Measurements from ENCODE around the gene SERHL2.
"Not testable (repeated sequence)": the region's sequence is repeated elsewhere in the genome, so short reads cannot be mapped to it uniquely, and the experiment has no call there.

DNA sequence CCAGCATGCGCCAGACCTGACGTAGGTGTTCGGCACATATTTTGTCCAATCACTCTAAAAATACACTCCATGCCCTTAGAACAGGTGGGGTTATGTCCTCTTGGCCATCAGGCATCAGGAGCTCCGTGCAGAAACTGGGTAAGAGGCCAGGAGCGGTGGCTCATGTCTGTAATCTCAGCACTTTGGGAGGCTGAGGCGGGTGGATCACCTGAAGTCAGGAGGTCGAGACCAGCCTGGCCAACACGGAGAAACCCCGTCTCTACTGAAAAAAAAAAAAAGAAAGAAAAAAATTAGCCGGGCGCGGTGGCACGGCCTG lies 62.1 kb downstream of the SERHL2 start:
- TF ChIP-seq POLR2A (IDR thresholded peaks at IDR 0.05): not testable (repeated sequence)
- TF ChIP-seq, protein P1, sequence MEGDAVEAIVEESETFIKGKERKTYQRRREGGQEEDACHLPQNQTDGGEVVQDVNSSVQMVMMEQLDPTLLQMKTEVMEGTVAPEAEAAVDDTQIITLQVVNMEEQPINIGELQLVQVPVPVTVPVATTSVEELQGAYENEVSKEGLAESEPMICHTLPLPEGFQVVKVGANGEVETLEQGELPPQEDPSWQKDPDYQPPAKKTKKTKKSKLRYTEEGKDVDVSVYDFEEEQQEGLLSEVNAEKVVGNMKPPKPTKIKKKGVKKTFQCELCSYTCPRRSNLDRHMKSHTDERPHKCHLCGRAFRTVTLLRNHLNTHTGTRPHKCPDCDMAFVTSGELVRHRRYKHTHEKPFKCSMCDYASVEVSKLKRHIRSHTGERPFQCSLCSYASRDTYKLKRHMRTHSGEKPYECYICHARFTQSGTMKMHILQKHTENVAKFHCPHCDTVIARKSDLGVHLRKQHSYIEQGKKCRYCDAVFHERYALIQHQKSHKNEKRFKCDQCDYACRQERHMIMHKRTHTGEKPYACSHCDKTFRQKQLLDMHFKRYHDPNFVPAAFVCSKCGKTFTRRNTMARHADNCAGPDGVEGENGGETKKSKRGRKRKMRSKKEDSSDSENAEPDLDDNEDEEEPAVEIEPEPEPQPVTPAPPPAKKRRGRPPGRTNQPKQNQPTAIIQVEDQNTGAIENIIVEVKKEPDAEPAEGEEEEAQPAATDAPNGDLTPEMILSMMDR (IDR thresholded peaks at IDR 0.05): not testable (repeated sequence)

Data from vagina (tissue), 2 donors.